NCI-H82 (cell line): ENCODE results near the gene ANO7.

Experiments
- DNase-seq: peaks from one replicate; lab custom pipeline; 2025; lab: John Stamatoyannopoulos, UW

The ANO7 gene

DNA sequence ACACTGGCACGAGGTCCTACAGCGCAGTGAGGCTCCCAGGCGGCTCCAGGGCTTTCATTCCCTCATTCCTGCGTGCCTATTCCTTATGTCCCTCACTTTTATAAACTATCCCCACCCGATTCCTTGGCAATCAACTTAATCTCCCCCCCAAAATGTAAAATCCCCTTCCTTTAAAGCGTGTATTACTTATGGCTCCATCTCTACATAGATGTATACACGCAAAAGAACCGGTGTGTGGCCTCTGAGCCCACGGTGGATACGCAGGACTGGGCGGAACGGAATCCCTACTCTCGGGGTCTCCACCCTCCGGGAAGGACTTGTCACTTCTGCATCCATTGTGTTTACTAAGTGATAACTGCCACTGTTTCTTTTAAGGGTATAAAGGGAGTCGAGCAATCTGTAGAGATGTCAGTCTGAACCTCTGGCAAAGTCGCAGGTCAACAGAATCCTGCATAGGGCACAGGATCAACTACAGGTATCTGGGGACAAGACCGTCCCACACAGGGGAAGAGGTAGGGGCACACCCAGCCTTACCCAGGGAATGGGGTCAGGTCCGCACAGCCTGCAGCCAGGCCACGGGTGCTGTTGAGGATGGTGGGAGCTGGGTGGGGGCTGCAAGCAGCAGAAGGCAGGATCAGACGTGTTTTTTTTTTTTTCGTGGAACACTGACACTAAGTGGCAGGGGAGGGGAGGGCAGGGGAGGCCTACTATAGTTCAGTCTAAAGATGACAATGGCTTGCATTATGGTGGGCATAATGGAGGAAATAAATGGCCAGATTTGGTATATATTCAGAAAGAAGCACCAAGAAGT lies 84.9 kb downstream of the ANO7 start:
- peak; percentile 23 for DNase-seq

DNA sequence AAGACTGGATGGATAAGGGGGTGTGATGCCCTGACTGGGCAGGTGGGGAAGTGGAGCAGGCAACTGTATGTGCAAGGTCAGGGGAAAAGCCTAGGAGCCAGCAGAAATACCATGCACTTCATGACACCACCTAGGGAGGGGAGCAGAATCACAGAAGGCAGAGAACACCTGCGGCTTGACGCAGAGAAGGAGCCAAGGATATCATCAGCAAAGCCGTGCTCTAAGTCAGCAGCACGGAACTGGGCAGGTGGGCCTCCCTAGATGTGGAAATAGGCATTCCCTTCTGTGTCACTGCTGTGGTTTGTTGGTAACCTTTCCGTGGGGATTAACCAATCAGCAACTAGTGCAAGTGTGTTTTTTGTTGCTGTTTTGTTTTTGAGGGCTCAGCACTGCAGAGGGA lies 85.7 kb downstream of the ANO7 start:
- no peak for DNase-seq
